Sigmoid colon (tissue), 7 donors: ENCODE measurements around the gene IFT43. TPM values are rescaled to one million over a fixed set of nuclear protein-coding genes. Genes with fewer than 3 reads are reported as not detected.

Experiments used
- DNase-seq: peaks from one replicate; pipeline ENCODE4 v3.0.0-alpha.2; 2019
- H3K27ac ChIP-seq, 4 donors: fragments of 200-600 bp; sonication (generic); one replicate each; pipeline ENCODE4 v1.5.1; 2016 to 2019; ENCODE audit warnings: mild to moderate bottlenecking in 1 of 4
- H3K27me3 ChIP-seq, 3 donors: fragments of 200-600 bp; sonication (generic); one replicate each; pipeline ENCODE4 v1.5.1; 2019; ENCODE audit warnings: mild to moderate bottlenecking in 1 of 3
- H3K36me3 ChIP-seq, 4 donors: fragments of 200-600 bp; sonication (generic); one replicate each; pipeline ENCODE4 v1.5.1; 2016 to 2019
- H3K4me1 ChIP-seq, 4 donors: fragments of 200-600 bp; sonication (generic); one replicate each; pipeline ENCODE4 v1.5.1; 2017 to 2019
- H3K4me3 ChIP-seq, 4 donors: fragments of 200-600 bp; sonication (generic); one replicate each; pipeline ENCODE4 v1.5.1; 2017 to 2019; ENCODE audit warnings: mild to moderate bottlenecking in 2 of 4, moderate library complexity in 1 of 4
- H3K9me3 ChIP-seq, 4 donors: fragments of 200-600 bp in 3 of 4; sonication (generic) in 3 of 4; one replicate each; pipeline versions ENCODE4 v1.5.1 to v1.6.1; 2013 to 2019
- EP300 ChIP-seq, 4 donors: sonication (generic); formaldehyde crosslinking; IDR thresholded peaks; one replicate each; pipeline ENCODE4 v1.6.1; 2017; ENCODE audit warnings: antibody characterized with exemption in 4 of 4
- POLR2A ChIP-seq, 2 donors: fragments of 450-650 bp; IDR thresholded peaks; one replicate each; pipeline ENCODE4 v1.6.1; 2016; ENCODE audit warnings: antibody characterized with exemption in 2 of 2, mild to moderate bottlenecking in 2 of 2, moderate library complexity in 2 of 2
- POLR2AphosphoS5 ChIP-seq, 4 donors: sonication (generic); formaldehyde crosslinking; IDR thresholded peaks; one replicate each; pipeline ENCODE4 v1.6.1; 2017; ENCODE audit warnings: antibody characterized with exemption in 4 of 4
- WGBS, 2 donors: extraction: QIAGEN DNeasy Blood & Tissue Kit; methylation state at CpG; one replicate each; pipeline ENCODE4 v1.1.7; 2013; 5-methylcytosine and 5-hydroxymethylcytosine counted together
- intact Hi-C: fragments of 100-400 bp; cut with DNase I; formaldehyde crosslinking; loops from one replicate; pipeline ENCODE4 v1.15.1; 2023
- polyA plus RNA-seq, 3 donors: library from polyadenylated mRNA; stranded (reverse); fragments of 200-250 nt; gene quantifications; one replicate each; pipeline ENCODE4 v1.2.3, GENCODE V29; 2013
- total RNA-seq, 4 donors: library from RNA; depleted of rRNA; stranded (reverse); fragments of >200 nt; gene quantifications; one replicate each; pipeline ENCODE4 v1.1.0, GENCODE V29; 2016
- TF ChIP-seq, protein P1 (sequence below), 4 experiments: fragments of 450-650 bp in 3 of 4; fragments of 200-600 bp in 1 of 4; IDR thresholded peaks; one replicate each; pipeline ENCODE4 v1.5.1; 2016 to 2019; ENCODE audit warnings: antibody characterized with exemption in 4 of 4, mild to moderate bottlenecking in 3 of 4, moderate library complexity in 2 of 4
- donor health status: healthy with polysubstance abuse.
- donor health status: Bipolar disorder and iron deficiency.
- donor health status: healthy.

IFT43 gene
- total RNA-seq (10 to 100 TPM; 31.4 to 63.7 (median 50.2) TPM), polyA plus RNA-seq (10 to 100 TPM; 31.6 to 42.8 (median 35.4) TPM)

DNA sequence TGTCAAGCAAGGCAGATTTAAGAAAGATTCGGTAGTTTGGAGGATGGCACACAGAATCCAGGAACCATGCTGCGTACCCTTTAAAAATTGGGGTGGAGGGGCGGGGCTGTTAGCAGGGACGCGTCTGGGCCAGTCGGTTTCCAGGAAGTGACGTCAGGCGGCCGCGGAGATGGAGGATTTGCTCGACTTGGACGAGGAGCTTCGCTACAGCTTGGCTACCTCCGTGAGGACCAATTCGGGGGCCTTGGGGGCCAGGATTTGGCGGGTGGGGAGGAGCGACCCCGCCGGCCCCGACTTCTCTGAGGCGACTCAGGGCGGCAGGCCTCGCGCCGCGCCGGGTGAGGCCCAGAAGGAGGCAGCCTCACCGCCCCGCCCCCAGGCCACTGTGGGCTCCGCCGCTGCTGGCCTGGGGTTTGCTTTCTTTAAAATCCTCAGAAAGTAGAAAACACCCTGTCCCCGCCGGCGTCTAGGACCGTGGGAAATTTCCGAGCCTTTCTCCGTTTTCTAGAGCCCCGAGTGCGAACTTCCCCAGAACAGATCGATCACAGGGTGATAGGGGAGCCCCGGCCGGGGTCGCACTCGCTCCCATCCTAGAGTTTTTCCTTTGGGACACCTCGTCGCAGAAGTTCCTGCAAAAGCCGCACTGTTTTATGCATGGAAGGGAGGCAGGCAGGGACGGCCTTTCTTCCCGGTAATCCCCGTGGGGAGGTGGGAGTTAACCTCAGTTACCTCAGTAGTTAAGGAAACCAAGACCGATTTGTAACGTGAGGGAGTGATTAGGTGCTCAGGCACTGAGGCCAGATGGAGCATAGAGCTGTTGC lies at the start of gene IFT43:
Gene IFT43 (plus strand): TSS at position 146 of the 821 bp plus-strand sequence. CDS start 24 bp downstream, at position 170.
- Histone ChIP-seq H3K36me3 (peaks cover 0 to 19% (median 0%) of the 10 kb centered on the region in 4 donors), H3K27me3 (no peaks in the 10 kb centered on the region), H3K27ac (peak within 1 kb of the TSS; percentile 84 to 99 (median 96)), H3K4me1 (peaks cover 0 to 52% (median 27%) of the 10 kb centered on the region in 4 donors), H3K9me3 (no peaks in the 10 kb centered on the region), H3K4me3 (peak within 1 kb of the TSS; percentile 68 to 93 (median 84))
- intact Hi-C loops, result no loop called here
- TF ChIP-seq EP300 (IDR thresholded peaks at IDR 0.05) (peak in 1 of 4 donors; percentile 26), POLR2A (IDR thresholded peaks at IDR 0.05) (peak in 1 of 2 donors; percentile 66), POLR2AphosphoS5 (IDR thresholded peaks at IDR 0.05) (peak; percentile 83 to 93 (median 88))
- TF ChIP-seq, protein P1, sequence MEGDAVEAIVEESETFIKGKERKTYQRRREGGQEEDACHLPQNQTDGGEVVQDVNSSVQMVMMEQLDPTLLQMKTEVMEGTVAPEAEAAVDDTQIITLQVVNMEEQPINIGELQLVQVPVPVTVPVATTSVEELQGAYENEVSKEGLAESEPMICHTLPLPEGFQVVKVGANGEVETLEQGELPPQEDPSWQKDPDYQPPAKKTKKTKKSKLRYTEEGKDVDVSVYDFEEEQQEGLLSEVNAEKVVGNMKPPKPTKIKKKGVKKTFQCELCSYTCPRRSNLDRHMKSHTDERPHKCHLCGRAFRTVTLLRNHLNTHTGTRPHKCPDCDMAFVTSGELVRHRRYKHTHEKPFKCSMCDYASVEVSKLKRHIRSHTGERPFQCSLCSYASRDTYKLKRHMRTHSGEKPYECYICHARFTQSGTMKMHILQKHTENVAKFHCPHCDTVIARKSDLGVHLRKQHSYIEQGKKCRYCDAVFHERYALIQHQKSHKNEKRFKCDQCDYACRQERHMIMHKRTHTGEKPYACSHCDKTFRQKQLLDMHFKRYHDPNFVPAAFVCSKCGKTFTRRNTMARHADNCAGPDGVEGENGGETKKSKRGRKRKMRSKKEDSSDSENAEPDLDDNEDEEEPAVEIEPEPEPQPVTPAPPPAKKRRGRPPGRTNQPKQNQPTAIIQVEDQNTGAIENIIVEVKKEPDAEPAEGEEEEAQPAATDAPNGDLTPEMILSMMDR (IDR thresholded peaks at IDR 0.05), result no peak
- 0% methylated on average over 52 of the region's 52 CpGs for WGBS, 2 donors
- peak; percentile 96 for DNase-seq

- H3K4me3 ChIP-seq, result no peak overlapping the region
- no peaks in the 10 kb centered on the region for H3K27me3 ChIP-seq
- H3K27ac ChIP-seq, result no peak overlapping the region
- DNase-seq, result no peak
- intact Hi-C loops, result no loop called here
- TF ChIP-seq POLR2A (IDR thresholded peaks at IDR 0.05), result no peak
- no peak for TF ChIP-seq POLR2AphosphoS5 (IDR thresholded peaks at IDR 0.05)
- TF ChIP-seq EP300 (IDR thresholded peaks at IDR 0.05), result no peak
- TF ChIP-seq, protein P1 (IDR thresholded peaks at IDR 0.05), result no peak
- H3K4me1 ChIP-seq, result no peaks in the 10 kb centered on the region
- H3K9me3 ChIP-seq, result no peaks in the 10 kb centered on the region
- 73 to 75% methylated on average over 1 of the region's 1 CpG for WGBS, 2 donors
- H3K36me3 ChIP-seq, result no peaks in the 10 kb centered on the region
These were observed 46.4 kb upstream of the IFT43 start for GRCh38 chr14:75939200-75939599.

DNA sequence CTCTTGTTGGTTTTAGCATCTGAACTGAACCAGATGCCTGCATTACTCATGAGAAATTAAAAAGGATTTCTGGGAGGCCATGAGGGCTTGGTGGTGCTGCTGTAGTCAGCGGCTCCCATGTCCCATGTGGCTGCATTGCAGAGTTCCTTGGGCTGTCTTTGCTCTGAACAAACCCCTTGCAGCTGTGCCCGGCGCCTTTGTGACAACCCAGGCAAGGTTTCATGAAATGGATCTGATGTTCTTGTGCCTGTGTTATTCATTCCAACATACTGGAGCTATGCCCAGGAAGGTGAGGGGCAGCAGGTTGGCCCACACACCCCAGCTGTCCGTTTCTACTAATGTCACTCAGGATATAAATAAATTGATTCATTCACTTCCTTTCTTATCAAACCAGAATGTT lies 44.5 kb upstream of the IFT43 start:
- TF ChIP-seq, protein P1 (IDR thresholded peaks at IDR 0.05), result no peak
- TF ChIP-seq EP300 (IDR thresholded peaks at IDR 0.05) (no peak), POLR2AphosphoS5 (IDR thresholded peaks at IDR 0.05) (no peak), POLR2A (IDR thresholded peaks at IDR 0.05) (no peak)
- no peaks in the 10 kb centered on the region for H3K9me3 ChIP-seq
- no peaks in the 10 kb centered on the region for H3K4me1 ChIP-seq
- DNase-seq, result no peak
- no peaks in the 10 kb centered on the region for H3K27me3 ChIP-seq
- H3K36me3 ChIP-seq, result no peaks in the 10 kb centered on the region
- WGBS, 2 donors, result 86 to 90% methylated on average over 4 of the region's 4 CpGs
- H3K4me3 ChIP-seq, result no peak overlapping the region
- no peak overlapping the region for H3K27ac ChIP-seq
- intact Hi-C loops, result no loop called here

GRCh38 chr14:75944607-75945241 lies 40.8 kb upstream of the IFT43 start:
- Histone ChIP-seq H3K4me1 (no peaks in the 10 kb centered on the region), H3K36me3 (no peaks in the 10 kb centered on the region), H3K27me3 (no peaks in the 10 kb centered on the region), H3K4me3 (no peak overlapping the region), H3K27ac (no peak overlapping the region), H3K9me3 (no peaks in the 10 kb centered on the region)
- WGBS, 2 donors, result 73 to 88% methylated on average over 4 of the region's 4 CpGs
- no peak for TF ChIP-seq POLR2A (IDR thresholded peaks at IDR 0.05)
- no peak for TF ChIP-seq EP300 (IDR thresholded peaks at IDR 0.05)
- TF ChIP-seq POLR2AphosphoS5 (IDR thresholded peaks at IDR 0.05), result no peak
- TF ChIP-seq, protein P1 (IDR thresholded peaks at IDR 0.05), result no peak
- intact Hi-C loops, result no loop called here
- no peak for DNase-seq
